GM23338 (cell line): ENCODE data around the gene ZNF737. TPM values are rescaled to one million over a fixed set of nuclear protein-coding genes. Genes with fewer than 3 reads are reported as not detected.

ENCODE experiments used
- ATAC-seq: fragments of 200-7000 bp; cut with Tn5 transposase; 3 replicates; pipeline ENCODE4 v1.9.1; 2020
- DNase-seq: peaks from one replicate; pipeline ENCODE4 v3.0.0-alpha.2; 2015; ENCODE audit warnings: low spot score
- H2AFZ ChIP-seq: fragments of 200-600 bp; sonication (generic); 2 replicates; pipeline ENCODE4 v1.8.0; 2016; ENCODE audit warnings: antibody characterized with exemption, mild to moderate bottlenecking, moderate library complexity
- H3F3A ChIP-seq: fragments of 200-600 bp; sonication (generic); replicated peaks from 2 replicates; pipeline ENCODE4 v1.8.0; 2017; ENCODE audit warnings: antibody characterized with exemption, mixed run types, low read depth
- H3K27ac ChIP-seq: fragments of 200-600 bp; sonication (generic); 2 replicates; pipeline ENCODE4 v1.6.1; 2016; ENCODE audit warnings: low read depth
- H3K27me3 ChIP-seq: fragments of 200-600 bp; sonication (generic); 2 replicates; pipeline ENCODE4 v1.8.0; 2016; ENCODE audit warnings: mild to moderate bottlenecking, mixed run types, moderate library complexity; ENCODE audit not compliant: insufficient read depth
- H3K36me3 ChIP-seq: fragments of 200-600 bp; sonication (generic); 2 replicates; pipeline ENCODE4 v1.8.0; 2016; ENCODE audit warnings: mild to moderate bottlenecking; ENCODE audit not compliant: insufficient read depth
- H3K4me1 ChIP-seq: fragments of 200-600 bp; sonication (generic); 2 replicates; pipeline ENCODE4 v1.8.0; 2016; ENCODE audit warnings: mild to moderate bottlenecking, moderate library complexity; ENCODE audit not compliant: insufficient read depth
- H3K4me2 ChIP-seq: fragments of 200-600 bp; sonication (generic); 2 replicates; pipeline ENCODE4 v1.7.1; 2017; ENCODE audit warnings: mixed run types
- H3K4me3 ChIP-seq: fragments of 200-600 bp; sonication (generic); 2 replicates; pipeline ENCODE4 v1.6.1; 2016; ENCODE audit warnings: mixed run types
- H3K79me2 ChIP-seq: fragments of 200-600 bp; sonication (generic); replicated peaks from 2 replicates; pipeline ENCODE4 v1.8.0; 2017; ENCODE audit warnings: mild to moderate bottlenecking; ENCODE audit not compliant: insufficient read depth
- H3K9me2 ChIP-seq: fragments of 200-600 bp; sonication (generic); 2 replicates; pipeline ENCODE4 v1.8.0; 2017; ENCODE audit not compliant: insufficient read depth
- H4K20me1 ChIP-seq: fragments of 200-600 bp; sonication (generic); replicated peaks from 2 replicates; pipeline ENCODE4 v1.8.0; 2017; ENCODE audit warnings: mild to moderate bottlenecking; ENCODE audit not compliant: insufficient read depth
- H3K27ac Mint-ChIP-seq: 2 replicates; pipeline ENCODE4 v1.8.0; 2020; ENCODE audit warnings: inconsistent platforms, mild to moderate bottlenecking, moderate library complexity, mixed read lengths
- H3K27me3 Mint-ChIP-seq: 3 replicates; pipeline ENCODE4 v1.8.0; 2022; ENCODE audit warnings: low read depth, mild to moderate bottlenecking, moderate library complexity, mixed read lengths, inconsistent platforms; ENCODE audit not compliant: insufficient read depth, poor library complexity
- H3K36me3 Mint-ChIP-seq: 3 replicates; pipeline ENCODE4 v1.8.0; 2021; ENCODE audit warnings: low read depth, mild to moderate bottlenecking, inconsistent platforms, moderate library complexity, mixed read lengths
- H3K4me1 Mint-ChIP-seq: 3 replicates; pipeline ENCODE4 v1.8.0; 2020; ENCODE audit warnings: mild to moderate bottlenecking, inconsistent platforms, mixed read lengths
- H3K4me3 Mint-ChIP-seq: 3 replicates; pipeline ENCODE4 v1.8.0; 2021; ENCODE audit warnings: moderate library complexity, mild to moderate bottlenecking, inconsistent platforms, mixed read lengths
- H3K9me3 Mint-ChIP-seq: 3 replicates; pipeline ENCODE4 v1.8.0; 2020; ENCODE audit warnings: moderate library complexity, mild to moderate bottlenecking, inconsistent platforms, mixed read lengths
- EZH2 ChIP-seq: fragments of 200-600 bp; sonication (generic); IDR thresholded peaks from one replicate; pipeline ENCODE4 v1.8.0; 2017; ENCODE audit warnings: antibody characterized with exemption, mild to moderate bottlenecking, low read depth; ENCODE audit not compliant: unreplicated experiment
- EZH2phosphoT487 ChIP-seq: fragments of 200-600 bp; sonication (generic); IDR thresholded peaks from one replicate; pipeline ENCODE4 v1.8.1; 2018; ENCODE audit warnings: antibody characterized with exemption; ENCODE audit not compliant: unreplicated experiment
- POLR2AphosphoS5 ChIP-seq: IDR thresholded peaks from 2 replicates; pipeline ENCODE4 v1.6.1; 2016; ENCODE audit warnings: antibody characterized with exemption, low read depth
- STAT1 ChIP-seq: IDR thresholded peaks from one replicate; pipeline ENCODE4 v1.6.1; 2016; ENCODE audit warnings: antibody characterized with exemption; ENCODE audit not compliant: unreplicated experiment
- ZNF114 ChIP-seq: fragments of 250-450 bp; sonication (Bioruptor Pico); IDR thresholded peaks from 2 replicates; pipeline ENCODE4 v1.5.0; 2020; ENCODE audit warnings: mild to moderate bottlenecking, moderate library complexity
- ZNF331 ChIP-seq: fragments of 250-450 bp; sonication (Bioruptor Pico); IDR thresholded peaks from 2 replicates; pipeline ENCODE4 v1.5.0; 2020; ENCODE audit warnings: low read depth, mild to moderate bottlenecking, moderate library complexity
- ZNF462 ChIP-seq: fragments of 250-450 bp; sonication (Bioruptor Pico); IDR thresholded peaks from 2 replicates; pipeline ENCODE4 v1.5.0; 2020; ENCODE audit warnings: mild to moderate bottlenecking, moderate library complexity
- polyA plus RNA-seq: library from polyadenylated mRNA; unstranded; fragments of >200 nt; fragmentation: Nextera tagmentation; extraction: Ambion mirVana; gene quantifications from 2 replicates; pipeline ENCODE4 v1.2.1, GENCODE V29; 2016
- total RNA-seq: library from RNA; depleted of rRNA; stranded (reverse); fragments of >200 nt; shearing (Covaris generic); gene quantifications from 2 replicates; pipeline ENCODE4 v1.2.3, GENCODE V29; 2014
- TF ChIP-seq, protein P1 (sequence below), 2 experiments: fragments of 200-600 bp in 1 of 2; sonication (generic) in 1 of 2; conservative IDR thresholded peaks; 2 replicates each; pipeline versions ENCODE4 v1.5.1 to v1.6.1; 2016 to 2017; ENCODE audit warnings: antibody characterized with exemption in 2 of 2, low read depth in 2 of 2, mild to moderate bottlenecking in 2 of 2, moderate library complexity in 1 of 2
- TF ChIP-seq, protein P2 (sequence below): IDR thresholded peaks from one replicate; pipeline ENCODE4 v1.6.1; 2018; ENCODE audit warnings: antibody characterized with exemption; ENCODE audit not compliant: unreplicated experiment

ZNF737 gene
- total and polyA plus RNA-seq, 2 experiments from 2014 or later = 6.9 to 22.5 TPM

DNA sequence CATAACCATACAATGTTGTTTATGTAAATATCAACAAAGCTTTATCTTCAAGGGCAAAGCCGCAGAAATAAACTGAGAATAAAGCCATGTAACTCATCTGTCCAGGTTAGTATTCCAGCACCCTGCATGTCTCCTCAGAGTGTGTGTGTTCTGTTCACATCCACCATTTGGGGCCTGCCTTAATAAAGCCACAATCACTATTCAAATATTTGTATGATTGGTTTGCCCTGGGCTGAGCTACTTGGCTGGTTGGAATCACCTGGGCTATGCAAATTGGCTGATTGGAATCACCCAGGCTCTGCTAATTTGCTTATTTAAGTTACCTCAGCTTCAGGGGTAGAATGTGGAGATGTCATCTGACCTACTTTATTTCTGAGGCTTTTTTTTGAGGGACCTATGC, 42.4 kb upstream of the ZNF737 start:
- Histone ChIP-seq H3K79me2 (no peaks in the 10 kb centered on the region), H3K27me3 (no peaks in the 10 kb centered on the region), H3K9me2 (no peaks in the 10 kb centered on the region), H3K4me2 (no peak overlapping the region), H3K4me3 (no peak overlapping the region), H3F3A (no peaks in the 10 kb centered on the region), H2AFZ (no peak overlapping the region), H3K4me1 (no peaks in the 10 kb centered on the region), H3K36me3 (no peaks in the 10 kb centered on the region), H4K20me1 (no peaks in the 10 kb centered on the region), H3K27ac (no peak overlapping the region)
- no peak overlapping the region for H3K27ac Mint-ChIP-seq
- no peak for TF ChIP-seq EZH2phosphoT487
- no peak for TF ChIP-seq ZNF114 (CRISPR knock-in tag)
- no peak for TF ChIP-seq EZH2
- TF ChIP-seq ZNF462 (CRISPR knock-in tag) = no peak
- TF ChIP-seq, protein P1, sequence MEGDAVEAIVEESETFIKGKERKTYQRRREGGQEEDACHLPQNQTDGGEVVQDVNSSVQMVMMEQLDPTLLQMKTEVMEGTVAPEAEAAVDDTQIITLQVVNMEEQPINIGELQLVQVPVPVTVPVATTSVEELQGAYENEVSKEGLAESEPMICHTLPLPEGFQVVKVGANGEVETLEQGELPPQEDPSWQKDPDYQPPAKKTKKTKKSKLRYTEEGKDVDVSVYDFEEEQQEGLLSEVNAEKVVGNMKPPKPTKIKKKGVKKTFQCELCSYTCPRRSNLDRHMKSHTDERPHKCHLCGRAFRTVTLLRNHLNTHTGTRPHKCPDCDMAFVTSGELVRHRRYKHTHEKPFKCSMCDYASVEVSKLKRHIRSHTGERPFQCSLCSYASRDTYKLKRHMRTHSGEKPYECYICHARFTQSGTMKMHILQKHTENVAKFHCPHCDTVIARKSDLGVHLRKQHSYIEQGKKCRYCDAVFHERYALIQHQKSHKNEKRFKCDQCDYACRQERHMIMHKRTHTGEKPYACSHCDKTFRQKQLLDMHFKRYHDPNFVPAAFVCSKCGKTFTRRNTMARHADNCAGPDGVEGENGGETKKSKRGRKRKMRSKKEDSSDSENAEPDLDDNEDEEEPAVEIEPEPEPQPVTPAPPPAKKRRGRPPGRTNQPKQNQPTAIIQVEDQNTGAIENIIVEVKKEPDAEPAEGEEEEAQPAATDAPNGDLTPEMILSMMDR (conservative IDR thresholded peaks at IDR 0.05; ENCODE audit: low read depth in 2 of 2) = no peak
- TF ChIP-seq, protein P2, sequence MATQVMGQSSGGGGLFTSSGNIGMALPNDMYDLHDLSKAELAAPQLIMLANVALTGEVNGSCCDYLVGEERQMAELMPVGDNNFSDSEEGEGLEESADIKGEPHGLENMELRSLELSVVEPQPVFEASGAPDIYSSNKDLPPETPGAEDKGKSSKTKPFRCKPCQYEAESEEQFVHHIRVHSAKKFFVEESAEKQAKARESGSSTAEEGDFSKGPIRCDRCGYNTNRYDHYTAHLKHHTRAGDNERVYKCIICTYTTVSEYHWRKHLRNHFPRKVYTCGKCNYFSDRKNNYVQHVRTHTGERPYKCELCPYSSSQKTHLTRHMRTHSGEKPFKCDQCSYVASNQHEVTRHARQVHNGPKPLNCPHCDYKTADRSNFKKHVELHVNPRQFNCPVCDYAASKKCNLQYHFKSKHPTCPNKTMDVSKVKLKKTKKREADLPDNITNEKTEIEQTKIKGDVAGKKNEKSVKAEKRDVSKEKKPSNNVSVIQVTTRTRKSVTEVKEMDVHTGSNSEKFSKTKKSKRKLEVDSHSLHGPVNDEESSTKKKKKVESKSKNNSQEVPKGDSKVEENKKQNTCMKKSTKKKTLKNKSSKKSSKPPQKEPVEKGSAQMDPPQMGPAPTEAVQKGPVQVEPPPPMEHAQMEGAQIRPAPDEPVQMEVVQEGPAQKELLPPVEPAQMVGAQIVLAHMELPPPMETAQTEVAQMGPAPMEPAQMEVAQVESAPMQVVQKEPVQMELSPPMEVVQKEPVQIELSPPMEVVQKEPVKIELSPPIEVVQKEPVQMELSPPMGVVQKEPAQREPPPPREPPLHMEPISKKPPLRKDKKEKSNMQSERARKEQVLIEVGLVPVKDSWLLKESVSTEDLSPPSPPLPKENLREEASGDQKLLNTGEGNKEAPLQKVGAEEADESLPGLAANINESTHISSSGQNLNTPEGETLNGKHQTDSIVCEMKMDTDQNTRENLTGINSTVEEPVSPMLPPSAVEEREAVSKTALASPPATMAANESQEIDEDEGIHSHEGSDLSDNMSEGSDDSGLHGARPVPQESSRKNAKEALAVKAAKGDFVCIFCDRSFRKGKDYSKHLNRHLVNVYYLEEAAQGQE = no peak
- TF ChIP-seq STAT1 = no peak
- no peak for TF ChIP-seq POLR2AphosphoS5
- TF ChIP-seq ZNF331 (CRISPR knock-in tag) = no peak
- peaks cover 22% of the 10 kb centered on the region for H3K9me3 Mint-ChIP-seq
- 0 out of 3 replicates have a peak, but pooled peaks cover 2% of the 10 kb centered on the region for H3K36me3 Mint-ChIP-seq
- DNase-seq = no peak
- H3K4me1 Mint-ChIP-seq = no peaks in the 10 kb centered on the region
- H3K27me3 Mint-ChIP-seq = peaks cover 2% of the 10 kb centered on the region
- no peak overlapping the region for H3K4me3 Mint-ChIP-seq
- ATAC-seq = no peak
